Mesothelial cell of epicardium (in vitro differentiated cells): ENCODE measurements around the gene KRI1. TPM values are rescaled to one million over a fixed set of nuclear protein-coding genes. Genes with fewer than 3 reads are reported as not detected.
"Not testable (repeated sequence)": the region's sequence is repeated elsewhere in the genome, so short reads cannot be mapped to it uniquely, and the experiment has no call there.

Experiments
- DNase-seq, 2 experiments: peaks; one replicate each; pipeline ENCODE4 v3.0.0; 2021; ENCODE audit warnings: low spot score in 2 of 2; ENCODE audit not compliant: unreplicated experiment in 2 of 2
- H3K27ac Mint-ChIP-seq: 2 replicates; pipeline ENCODE4 v1.8.0; 2021; ENCODE audit warnings: mixed read lengths
- H3K27me3 Mint-ChIP-seq: 2 replicates; pipeline ENCODE4 v1.8.0; 2021; ENCODE audit warnings: low read depth, mixed read lengths
- H3K36me3 Mint-ChIP-seq: 2 replicates; pipeline ENCODE4 v1.8.0; 2021; ENCODE audit warnings: mixed read lengths
- H3K4me1 Mint-ChIP-seq: 2 replicates; pipeline ENCODE4 v1.8.0; 2021; ENCODE audit warnings: mixed read lengths
- H3K4me3 Mint-ChIP-seq: 2 replicates; pipeline ENCODE4 v1.8.0; 2021; ENCODE audit warnings: mild to moderate bottlenecking, moderate library complexity, mixed read lengths
- H3K9me3 Mint-ChIP-seq: 2 replicates; pipeline ENCODE4 v1.8.0; 2021; ENCODE audit warnings: mixed read lengths
- CTCF ChIP-seq: fragments of 200-600 bp; sonication (generic); IDR thresholded peaks from one replicate; pipeline ENCODE4 v1.5.0; 2021; ENCODE audit warnings: antibody characterized with exemption; ENCODE audit not compliant: unreplicated experiment
- total RNA-seq: library from RNA; stranded (reverse); gene quantifications from 3 replicates; pipeline ENCODE4 v1.2.1, GENCODE V29; 2021

KRI1 gene
- total RNA-seq, 1 donor from 2014 or later = 27.4 TPM

- Mint-ChIP-seq H3K27ac (no peak overlapping the region), H3K9me3 (no peaks in the 10 kb centered on the region), H3K27me3 (peaks cover 79% of the 10 kb centered on the region), H3K36me3 (no peaks in the 10 kb centered on the region), H3K4me3 (no peak overlapping the region), H3K4me1 (peaks cover 8% of the 10 kb centered on the region)
- TF ChIP-seq CTCF = no peak
- no peak for DNase-seq
Observed at GRCh38 chr19:10535613-10536012, 30.2 kb downstream of the KRI1 start.

- no peaks in the 10 kb centered on the region for H3K36me3 Mint-ChIP-seq
- TF ChIP-seq CTCF = no peak
- H3K4me1 Mint-ChIP-seq = peaks cover 8% of the 10 kb centered on the region
- no peak for DNase-seq
- peak overlapping the region; percentile 83 for H3K27ac Mint-ChIP-seq
- peaks cover 76% of the 10 kb centered on the region for H3K27me3 Mint-ChIP-seq
- H3K9me3 Mint-ChIP-seq = no peaks in the 10 kb centered on the region
- H3K4me3 Mint-ChIP-seq = no peak overlapping the region
Observed at GRCh38 chr19:10533646-10534386, 32.0 kb downstream of the KRI1 start.

GRCh38 chr19:10532457-10532856 is 33.4 kb downstream of the KRI1 start:
- no peak for DNase-seq
- Mint-ChIP-seq H3K9me3 (no peaks in the 10 kb centered on the region), H3K27me3 (peaks cover 69% of the 10 kb centered on the region), H3K4me1 (peaks cover 8% of the 10 kb centered on the region), H3K36me3 (no peaks in the 10 kb centered on the region), H3K27ac (no peak overlapping the region), H3K4me3 (no peak overlapping the region)
- no peak for TF ChIP-seq CTCF

- H3K4me3 Mint-ChIP-seq, H3K4me1 Mint-ChIP-seq, DNase-seq, H3K36me3 Mint-ChIP-seq, H3K27ac Mint-ChIP-seq, H3K9me3 Mint-ChIP-seq: not testable (repeated sequence)
- peaks cover 58% of the 10 kb centered on the region for H3K27me3 Mint-ChIP-seq
Observed at GRCh38 chr19:10526887-10527286, 38.9 kb downstream of the KRI1 start.

GRCh38 chr19:10525636-10526035 is 40.2 kb downstream of the KRI1 start:
- Mint-ChIP-seq H3K9me3 (no peaks in the 10 kb centered on the region), H3K4me1 (no peaks in the 10 kb centered on the region), H3K4me3 (no peak overlapping the region), H3K36me3 (no peaks in the 10 kb centered on the region), H3K27ac (no peak overlapping the region), H3K27me3 (peaks cover 58% of the 10 kb centered on the region)
- TF ChIP-seq CTCF = no peak
- DNase-seq = no peak

- TF ChIP-seq CTCF = no peak
- Mint-ChIP-seq H3K36me3 (no peaks in the 10 kb centered on the region), H3K27me3 (peaks cover 62% of the 10 kb centered on the region), H3K4me1 (peaks cover 11% of the 10 kb centered on the region), H3K9me3 (no peaks in the 10 kb centered on the region), H3K27ac (no peak overlapping the region), H3K4me3 (no peak overlapping the region)
- no peak for DNase-seq
Observed at GRCh38 chr19:10523135-10523636, 42.6 kb downstream of the KRI1 start.
